ENCODE data around the gene ADK. TPM values are rescaled to one million over a fixed set of nuclear protein-coding genes. Genes with fewer than 3 reads are reported as not detected.

Gene ADK
- total and polyA plus RNA-seq, 2 donors (not counting 3 experiments of a cell fraction or from before 2014, with no cell fraction given): 11.7 to 46.5 TPM

GRCh38 chr10:74133923-74134820 lies 16.8 kb upstream of the ADK start:
- Histone ChIP-seq H3K4me2 (ENCODE audit: insufficient read depth, low read length) (peak overlapping the region; percentile 39), H2AFZ (ENCODE audit: low read depth, low read length) (no peak overlapping the region), H3K9me3 (replicated peaks; ENCODE audit: control insufficient read depth, insufficient read depth, low read length) (no peaks in the 10 kb centered on the region), H3K27ac (ENCODE audit: insufficient read depth, low read depth, low read length) (no peak overlapping the region), H3K79me2 (ENCODE audit: control insufficient read depth, insufficient read depth, low read length) (no peaks in the 10 kb centered on the region), H3K9me1 (replicated peaks; ENCODE audit: control insufficient read depth, extremely low read depth, insufficient read depth, low read length) (no peaks in the 10 kb centered on the region), H3K4me3 (replicated peaks in 1 of 3; ENCODE audit: insufficient read depth in 1 of 3, low read depth in 1 of 3, low read length in 3 of 3) (no peak overlapping the region), H3K36me3 (ENCODE audit: control insufficient read depth in 2 of 2, extremely low read depth in 1 of 2, insufficient read depth in 2 of 2, low read length in 2 of 2) (peaks cover 14 to 24% of the 10 kb centered on the region in 2 experiments), H3K9ac (replicated peaks; ENCODE audit: extremely low read depth, insufficient read depth, low read length) (no peak overlapping the region), H3K4me1 (ENCODE audit: control insufficient read depth, extremely low read depth, insufficient read depth, low read length) (peaks cover 8% of the 10 kb centered on the region), H3K27me3 (ENCODE audit: control insufficient read depth in 2 of 2, insufficient read depth in 2 of 2, low read length in 2 of 2) (no peaks in the 10 kb centered on the region), H4K20me1 (replicated peaks; ENCODE audit: control insufficient read depth, extremely low read depth, insufficient read depth, low read length) (no peaks in the 10 kb centered on the region)
- peak; percentile 74 for FAIRE-seq
- CTCF ChIA-PET: interaction anchor here (0.9 to 2.8 kb wide), 9 partner anchors 9 to 101 kb away, joined by 3 to 39 read pairs (median 5); no protein-coding TSS in a partner anchor
- DNase-seq (ENCODE audit: low read depth, low spot score): peak; percentile 40
- intact Hi-C loops (cut with micrococcal nuclease): no loop called here
- BruUV-seq (replicated peaks): no TSS peak
- no peak for TF ChIP-seq GATA2 (IDR thresholded peaks at IDR 0.05; ENCODE audit: insufficient read depth, insufficient read length, low read depth, low read length)
- no peak for TF ChIP-seq CTCF (IDR thresholded peaks at IDR 0.05; ENCODE audit: extremely low read depth in 1 of 2, insufficient read depth in 1 of 2, low read depth in 1 of 2, low read length in 2 of 2)
- peak; percentile 19 for TF ChIP-seq FOS (IDR thresholded peaks at IDR 0.05; ENCODE audit: borderline replicate concordance, insufficient read depth, low read length)
- TF ChIP-seq EZH2 (IDR thresholded peaks at IDR 0.05; ENCODE audit: borderline replicate concordance, low read depth, low read length, severe bottlenecking): no peak
- no peak for TF ChIP-seq POLR2AphosphoS5 (IDR thresholded peaks at IDR 0.05; ENCODE audit: insufficient read depth, low read depth, low read length)
- POLR2A ChIA-PET: interaction anchor here (0.7 kb wide), 2 partner anchors 17 to 32 kb away, joined by 3 read pairs; partner anchors contain the start of genes ADK and AP3M1
- dilution Hi-C loops (cut with MboI; ENCODE audit: extremely low pct_ligation_motif_present, low sequenced_read_pairs): no loop called here

All from endothelial cell of umbilical vein (primary cell).